ENCODE data around the gene HEYL.
A peak's percentile ranks its signal among the peaks of the same experiment; 100 is the strongest.

DNA sequence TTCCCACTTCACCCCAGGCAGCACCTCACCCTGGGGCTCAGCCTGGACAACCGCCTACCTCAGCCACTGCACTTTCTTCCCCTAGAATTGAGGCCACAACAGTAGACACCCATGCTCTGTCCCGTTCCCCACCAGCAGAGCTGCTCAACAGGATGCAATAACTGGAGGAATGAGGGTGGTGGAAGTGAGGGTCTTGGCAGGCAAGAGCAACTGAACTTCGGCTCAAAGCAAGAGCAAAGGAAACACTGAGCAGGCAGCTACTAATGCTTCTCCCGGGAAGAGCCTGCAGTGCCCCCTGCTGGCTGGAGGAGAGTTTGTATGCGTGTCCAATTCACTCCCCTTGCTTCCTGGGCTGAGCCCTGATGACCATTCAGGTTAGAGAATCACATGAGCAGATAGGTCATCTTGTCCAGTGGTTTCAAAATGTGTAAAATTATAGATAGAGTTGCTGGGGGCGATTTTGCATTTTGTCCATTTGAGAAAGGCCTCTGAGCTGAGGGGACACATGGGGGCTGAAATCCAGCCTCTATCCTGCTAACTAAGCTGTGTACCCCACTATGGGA, 18.6 kb upstream of the HEYL start:
- TF ChIP-seq, protein P1, sequence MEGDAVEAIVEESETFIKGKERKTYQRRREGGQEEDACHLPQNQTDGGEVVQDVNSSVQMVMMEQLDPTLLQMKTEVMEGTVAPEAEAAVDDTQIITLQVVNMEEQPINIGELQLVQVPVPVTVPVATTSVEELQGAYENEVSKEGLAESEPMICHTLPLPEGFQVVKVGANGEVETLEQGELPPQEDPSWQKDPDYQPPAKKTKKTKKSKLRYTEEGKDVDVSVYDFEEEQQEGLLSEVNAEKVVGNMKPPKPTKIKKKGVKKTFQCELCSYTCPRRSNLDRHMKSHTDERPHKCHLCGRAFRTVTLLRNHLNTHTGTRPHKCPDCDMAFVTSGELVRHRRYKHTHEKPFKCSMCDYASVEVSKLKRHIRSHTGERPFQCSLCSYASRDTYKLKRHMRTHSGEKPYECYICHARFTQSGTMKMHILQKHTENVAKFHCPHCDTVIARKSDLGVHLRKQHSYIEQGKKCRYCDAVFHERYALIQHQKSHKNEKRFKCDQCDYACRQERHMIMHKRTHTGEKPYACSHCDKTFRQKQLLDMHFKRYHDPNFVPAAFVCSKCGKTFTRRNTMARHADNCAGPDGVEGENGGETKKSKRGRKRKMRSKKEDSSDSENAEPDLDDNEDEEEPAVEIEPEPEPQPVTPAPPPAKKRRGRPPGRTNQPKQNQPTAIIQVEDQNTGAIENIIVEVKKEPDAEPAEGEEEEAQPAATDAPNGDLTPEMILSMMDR (IDR thresholded peaks at IDR 0.05; ENCODE audit: low read length): peak; percentile 95
- no peak for TF ChIP-seq EZH2 (optimal IDR thresholded peaks at IDR 0.05; ENCODE audit: low read depth, low read length)

All from MM.1S (cell line).